SIG-M5 (cell line): ENCODE measurements around the gene TBC1D3G.
"Not testable (repeated sequence)": the region's sequence is repeated elsewhere in the genome, so short reads cannot be mapped to it uniquely, and the experiment has no call there.

Experiments used
- DNase-seq: peaks from one replicate; lab custom pipeline; 2025; lab: John Stamatoyannopoulos, UW

The TBC1D3G gene

DNA sequence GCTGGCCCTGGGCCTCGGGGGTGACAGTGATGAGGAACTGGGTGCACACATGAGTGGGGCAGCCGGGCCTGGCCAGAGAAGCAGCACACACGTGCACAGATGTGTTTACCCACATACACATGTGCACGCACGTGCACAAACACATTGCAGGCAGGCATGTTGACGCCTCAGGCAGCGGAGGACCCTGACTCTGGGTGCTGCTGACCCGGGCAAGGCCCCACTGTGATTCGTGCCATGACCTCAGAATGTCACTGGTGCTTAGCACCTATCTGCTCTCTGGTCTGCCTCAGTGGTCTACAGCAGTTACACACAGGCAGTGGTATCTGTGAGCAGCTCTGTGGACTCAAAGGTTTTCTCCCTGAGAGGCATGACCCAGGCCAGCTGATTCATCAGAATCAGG is at the start of gene TBC1D3G:
TSS of gene TBC1D3G (plus strand) at position 301 of the 400 bp plus-strand sequence. CDS start 1,528 bp downstream, outside the sequence.
- DNase-seq: not testable (repeated sequence)

DNA sequence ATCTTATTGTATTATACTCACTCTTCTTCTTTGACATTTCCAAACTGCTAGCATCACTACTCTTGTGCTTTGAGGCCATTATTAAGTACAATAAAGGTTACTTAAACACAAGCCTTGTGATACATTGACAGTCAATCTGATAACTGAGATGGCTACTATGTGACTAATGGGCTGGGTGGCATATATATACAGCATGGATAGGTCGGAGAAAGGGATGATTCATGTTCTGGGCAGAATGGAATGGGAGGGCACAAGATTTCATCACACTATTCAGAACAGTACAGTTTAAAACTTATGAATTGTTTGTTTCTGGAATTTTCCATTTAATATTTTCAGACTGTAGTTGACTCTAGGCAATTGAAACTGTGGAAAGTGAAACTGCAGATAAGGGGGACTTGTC is 40.4 kb upstream of the TBC1D3G start:
- DNase-seq: not testable (repeated sequence)

DNA sequence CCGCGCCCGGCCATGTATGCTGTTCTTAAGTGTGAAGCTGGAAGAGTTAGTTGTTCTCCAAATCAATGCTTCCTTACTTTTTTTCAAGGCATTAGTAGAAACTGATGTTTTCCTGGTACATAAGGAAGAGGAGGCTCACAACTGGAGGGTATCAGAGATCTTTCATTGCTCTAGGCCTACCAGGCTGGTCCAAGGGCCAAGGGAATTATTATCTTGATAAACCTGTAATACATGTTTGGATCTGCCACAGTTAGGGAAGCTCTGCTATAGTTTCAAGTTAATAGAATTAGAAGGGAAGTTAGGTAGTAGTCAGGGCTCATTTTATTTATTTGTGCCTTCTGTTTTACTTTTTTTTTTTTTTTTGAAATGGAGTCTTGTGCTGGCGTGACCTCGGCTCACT is 39.5 kb upstream of the TBC1D3G start:
- not testable (repeated sequence) for DNase-seq

DNA sequence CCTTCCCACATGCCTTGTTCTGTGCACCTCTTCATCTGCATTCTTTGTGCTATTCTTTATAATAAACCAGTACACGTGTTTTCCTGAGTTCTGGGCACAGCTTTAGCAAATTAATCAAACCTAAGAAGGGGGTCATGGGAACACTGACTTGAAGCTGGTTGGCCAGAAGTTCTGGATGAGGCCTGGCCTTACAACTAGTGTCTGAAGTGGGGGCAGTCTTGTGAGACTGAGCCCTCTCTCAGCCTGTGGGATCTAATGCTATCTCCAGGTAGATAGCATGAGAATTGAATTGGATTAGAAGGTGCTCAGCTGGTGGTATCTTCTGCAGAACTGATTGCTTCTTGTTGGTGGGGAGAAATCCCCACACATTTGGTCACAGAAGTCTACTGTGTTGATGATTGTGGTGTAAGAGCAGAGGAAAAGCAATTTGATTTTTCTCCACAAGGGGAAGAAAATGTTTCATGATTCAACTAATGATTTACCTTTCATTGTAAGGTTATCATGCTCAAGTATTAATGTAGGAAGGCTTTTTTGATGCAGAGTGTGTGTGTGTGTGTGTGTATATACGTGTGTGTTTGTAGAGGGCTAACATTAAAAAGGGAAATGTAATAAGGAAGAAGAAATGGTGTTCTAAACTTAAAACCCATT is 33.6 kb upstream of the TBC1D3G start:
- not testable (repeated sequence) for DNase-seq

DNA sequence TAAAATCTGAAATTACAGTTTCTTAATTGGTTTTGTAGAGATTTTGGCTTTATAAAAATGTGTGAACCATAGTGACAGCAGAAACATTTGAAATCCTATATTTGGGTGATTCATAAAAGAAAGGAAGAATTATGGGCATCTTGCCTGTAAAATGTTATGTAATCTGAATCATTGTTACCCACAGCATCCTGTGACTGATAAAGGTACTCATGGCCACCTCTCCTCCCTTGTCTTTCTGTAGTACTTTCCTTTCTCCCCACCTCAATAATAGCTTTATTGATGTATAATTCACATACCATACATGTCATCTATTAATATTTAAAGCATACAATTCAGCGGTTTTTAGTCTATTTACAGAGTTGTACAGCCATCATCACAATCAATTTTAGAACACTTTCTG is 28.5 kb upstream of the TBC1D3G start:
- DNase-seq: not testable (repeated sequence)

DNA sequence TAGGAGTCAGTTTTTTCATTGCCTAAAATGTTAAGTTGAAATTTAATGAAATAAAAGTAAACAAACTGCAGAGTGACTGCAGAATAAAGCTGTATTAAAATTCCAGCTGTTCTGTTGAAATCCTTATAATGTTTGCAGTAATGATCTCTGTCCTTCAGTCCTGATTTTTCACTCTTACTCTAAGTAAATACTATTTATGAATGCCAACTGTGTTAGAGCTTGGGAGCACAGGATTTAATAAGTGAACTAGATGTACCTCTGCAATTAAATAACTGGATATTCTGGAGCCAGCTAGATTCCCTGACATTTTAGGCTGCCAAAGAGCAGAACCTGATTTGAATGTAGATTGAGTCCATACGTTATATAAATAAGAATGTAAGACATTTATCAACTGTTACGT is 7.9 kb upstream of the TBC1D3G start:
- DNase-seq: not testable (repeated sequence)

DNA sequence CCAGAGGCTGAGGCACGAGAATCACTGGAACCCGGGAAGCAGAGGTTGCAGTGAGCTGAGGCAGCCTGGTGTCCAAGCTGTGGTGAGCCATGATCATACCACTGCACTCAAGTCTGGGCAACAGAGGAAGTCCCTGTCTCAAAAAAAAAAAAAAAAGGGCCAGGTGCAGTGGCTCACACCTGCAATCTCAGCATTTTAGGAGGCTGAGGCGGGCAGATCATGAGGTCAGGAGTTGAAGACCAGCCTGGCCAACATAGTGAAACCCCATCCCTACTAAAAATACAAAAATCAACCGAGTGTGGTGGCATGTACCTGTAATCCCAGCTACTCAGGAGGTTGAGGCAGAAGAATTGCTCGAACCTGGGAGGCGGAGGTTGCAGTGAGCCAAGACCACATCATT is 38.8 kb downstream of the TBC1D3G start:
- not testable (repeated sequence) for DNase-seq

DNA sequence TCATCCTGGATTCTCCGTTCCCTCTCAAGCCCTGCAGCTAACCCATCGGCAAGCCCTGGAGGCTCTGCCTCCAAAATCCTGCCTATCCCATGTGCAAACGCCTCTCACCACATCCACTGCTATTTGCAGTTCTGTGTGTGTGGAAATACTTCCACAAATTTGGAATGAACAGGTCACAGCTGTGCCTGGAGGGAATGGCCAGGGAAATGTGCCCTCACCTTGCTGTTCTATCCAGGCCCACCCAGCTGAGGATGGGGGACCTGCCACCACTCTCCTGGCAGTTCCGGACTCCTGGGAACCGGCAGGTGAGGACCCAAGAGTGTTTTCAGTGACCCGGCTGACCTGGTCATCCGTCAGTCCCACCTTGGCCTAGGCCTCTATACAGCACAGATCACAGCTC is 52.3 kb downstream of the TBC1D3G start:
- DNase-seq: not testable (repeated sequence)
